Neutrophil (primary cell): Measurements from ENCODE around the gene PIEZO1.

Experiments used
- H3K27ac ChIP-seq: fragments of 200-600 bp; sonication (generic); 2 replicates; pipeline ENCODE4 v1.5.1; 2016; ENCODE audit warnings: mild to moderate bottlenecking, moderate library complexity
- H3K27me3 ChIP-seq: fragments of 200-600 bp; sonication (generic); 2 replicates; pipeline ENCODE4 v1.6.0; 2016; ENCODE audit warnings: mild to moderate bottlenecking
- H3K36me3 ChIP-seq: fragments of 200-600 bp; sonication (generic); 2 replicates; pipeline ENCODE4 v1.5.1; 2017
- H3K4me1 ChIP-seq, 2 experiments: fragments of 200-600 bp in 1 of 2; sonication (generic) in 1 of 2; 1 replicate in 1 of 2; 2 replicates in 1 of 2; pipeline versions ENCODE4 v1.5.1 to v1.6.1; 2013 to 2016; ENCODE audit warnings: low read depth in 1 of 2, low read length in 1 of 2, mild to moderate bottlenecking in 1 of 2, moderate library complexity in 1 of 2; ENCODE audit not compliant: control insufficient read depth in 1 of 2, insufficient read depth in 1 of 2
- H3K4me3 ChIP-seq, 2 experiments: fragments of 200-600 bp in 1 of 2; sonication (generic) in 1 of 2; 1 replicate in 1 of 2; 2 replicates in 1 of 2; pipeline ENCODE4 v1.5.1; 2013 to 2016; ENCODE audit warnings: low read depth in 1 of 2, low read length in 1 of 2, mild to moderate bottlenecking in 1 of 2, moderate library complexity in 1 of 2
- H3K9me3 ChIP-seq: fragments of 200-600 bp; sonication (generic); 2 replicates; pipeline ENCODE4 v1.5.1; 2016
- TF ChIP-seq, protein P1 (sequence below): fragments of 200-600 bp; sonication (generic); IDR thresholded peaks from 2 replicates; pipeline ENCODE4 v1.5.1; 2016; ENCODE audit warnings: antibody characterized with exemption

Gene PIEZO1

GRCh38 chr16:88678224-88678979 is 106.6 kb downstream of the PIEZO1 start:
- peaks cover 73% of the 10 kb centered on the region for H3K36me3 ChIP-seq
- H3K27ac ChIP-seq = no peak overlapping the region
- no peak overlapping the region for H3K4me3 ChIP-seq
- peaks cover 30% of the 10 kb centered on the region in 2 experiments for H3K4me1 ChIP-seq
- H3K27me3 ChIP-seq = no peaks in the 10 kb centered on the region
- no peaks in the 10 kb centered on the region for H3K9me3 ChIP-seq
- TF ChIP-seq, protein P1, sequence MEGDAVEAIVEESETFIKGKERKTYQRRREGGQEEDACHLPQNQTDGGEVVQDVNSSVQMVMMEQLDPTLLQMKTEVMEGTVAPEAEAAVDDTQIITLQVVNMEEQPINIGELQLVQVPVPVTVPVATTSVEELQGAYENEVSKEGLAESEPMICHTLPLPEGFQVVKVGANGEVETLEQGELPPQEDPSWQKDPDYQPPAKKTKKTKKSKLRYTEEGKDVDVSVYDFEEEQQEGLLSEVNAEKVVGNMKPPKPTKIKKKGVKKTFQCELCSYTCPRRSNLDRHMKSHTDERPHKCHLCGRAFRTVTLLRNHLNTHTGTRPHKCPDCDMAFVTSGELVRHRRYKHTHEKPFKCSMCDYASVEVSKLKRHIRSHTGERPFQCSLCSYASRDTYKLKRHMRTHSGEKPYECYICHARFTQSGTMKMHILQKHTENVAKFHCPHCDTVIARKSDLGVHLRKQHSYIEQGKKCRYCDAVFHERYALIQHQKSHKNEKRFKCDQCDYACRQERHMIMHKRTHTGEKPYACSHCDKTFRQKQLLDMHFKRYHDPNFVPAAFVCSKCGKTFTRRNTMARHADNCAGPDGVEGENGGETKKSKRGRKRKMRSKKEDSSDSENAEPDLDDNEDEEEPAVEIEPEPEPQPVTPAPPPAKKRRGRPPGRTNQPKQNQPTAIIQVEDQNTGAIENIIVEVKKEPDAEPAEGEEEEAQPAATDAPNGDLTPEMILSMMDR = no peak

DNA sequence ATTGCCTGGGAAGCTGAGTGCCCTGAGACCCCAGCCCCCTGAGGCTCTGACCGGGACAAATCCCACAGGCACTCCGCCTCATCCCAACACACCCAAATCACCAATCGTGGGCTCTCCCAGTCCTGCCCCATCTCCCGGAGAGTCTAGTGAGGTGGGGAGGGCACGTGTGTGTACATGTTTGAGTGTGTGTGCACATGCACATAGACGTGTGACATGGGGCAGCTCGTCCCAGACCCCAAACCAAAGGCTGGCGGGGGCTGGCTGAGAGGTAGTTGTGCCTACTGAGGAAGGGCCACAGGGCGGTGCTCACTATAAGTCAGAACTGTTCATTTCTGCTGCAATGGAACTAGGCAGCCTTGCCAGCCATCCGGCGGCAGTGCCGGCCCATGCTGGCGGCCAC is 107.3 kb downstream of the PIEZO1 start:
- Histone ChIP-seq H3K4me1 (peaks cover 26 to 30% of the 10 kb centered on the region in 2 experiments), H3K27me3 (no peaks in the 10 kb centered on the region), H3K27ac (no peak overlapping the region), H3K36me3 (peaks cover 76% of the 10 kb centered on the region), H3K4me3 (no peak overlapping the region), H3K9me3 (no peaks in the 10 kb centered on the region)
- TF ChIP-seq, protein P1 = no peak

GRCh38 chr16:88676502-88677242 is 108.3 kb downstream of the PIEZO1 start:
- TF ChIP-seq, protein P1 = no peak
- Histone ChIP-seq H3K9me3 (no peaks in the 10 kb centered on the region), H3K36me3 (peaks cover 75% of the 10 kb centered on the region)

GRCh38 chr16:88673716-88674379 is 111.2 kb downstream of the PIEZO1 start:
- no peak overlapping the region for H3K27ac ChIP-seq
- TF ChIP-seq, protein P1 = no peak
- no peak overlapping the region for H3K4me3 ChIP-seq
- no peaks in the 10 kb centered on the region for H3K9me3 ChIP-seq
- H3K4me1 ChIP-seq = no peaks in the 10 kb centered on the region
- H3K36me3 ChIP-seq = peaks cover 54% of the 10 kb centered on the region
- no peaks in the 10 kb centered on the region for H3K27me3 ChIP-seq

More at GRCh38 chr16:88676502-88677242, 108.3 kb downstream of the PIEZO1 start:
- no peaks in the 10 kb centered on the region for H3K27me3 ChIP-seq
- peaks cover 15 to 19% of the 10 kb centered on the region in 2 experiments for H3K4me1 ChIP-seq
- no peak overlapping the region for H3K27ac ChIP-seq
- no peak overlapping the region for H3K4me3 ChIP-seq

- Histone ChIP-seq H3K9me3 (no peaks in the 10 kb centered on the region), H3K27me3 (no peaks in the 10 kb centered on the region), H3K4me1 (no peaks in the 10 kb centered on the region), H3K4me3 (no peak overlapping the region), H3K36me3 (peaks cover 43% of the 10 kb centered on the region), H3K27ac (no peak overlapping the region)
- TF ChIP-seq, protein P1 = no peak
These were observed 112.2 kb downstream of the PIEZO1 start for GRCh38 chr16:88672776-88673175.
